ENCODE data around the gene ENG.

DNA sequence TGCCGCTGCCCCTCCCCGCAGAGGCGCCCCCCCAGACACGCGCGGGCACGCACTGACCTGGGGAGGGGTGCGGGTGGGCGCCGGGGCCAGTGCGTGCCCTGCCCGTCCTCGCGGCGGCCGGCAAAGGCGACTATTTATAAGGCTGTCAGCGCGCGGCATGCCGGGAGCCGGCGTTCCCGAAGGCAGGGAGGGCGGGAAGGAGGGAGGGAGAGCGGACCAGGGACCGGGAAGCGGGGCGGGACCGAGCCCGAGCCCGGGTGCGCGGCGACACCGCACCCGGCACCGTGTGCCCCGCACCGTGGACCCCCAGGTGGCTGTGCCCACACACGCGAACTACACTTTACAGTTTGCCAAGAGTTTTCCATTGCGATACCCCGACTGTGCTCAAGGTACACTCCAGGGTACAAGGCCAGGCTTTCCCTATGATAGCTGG, 23.1 kb upstream of the ENG start, which contains the start of gene AK1:
- TF ChIP-seq, protein P1, sequence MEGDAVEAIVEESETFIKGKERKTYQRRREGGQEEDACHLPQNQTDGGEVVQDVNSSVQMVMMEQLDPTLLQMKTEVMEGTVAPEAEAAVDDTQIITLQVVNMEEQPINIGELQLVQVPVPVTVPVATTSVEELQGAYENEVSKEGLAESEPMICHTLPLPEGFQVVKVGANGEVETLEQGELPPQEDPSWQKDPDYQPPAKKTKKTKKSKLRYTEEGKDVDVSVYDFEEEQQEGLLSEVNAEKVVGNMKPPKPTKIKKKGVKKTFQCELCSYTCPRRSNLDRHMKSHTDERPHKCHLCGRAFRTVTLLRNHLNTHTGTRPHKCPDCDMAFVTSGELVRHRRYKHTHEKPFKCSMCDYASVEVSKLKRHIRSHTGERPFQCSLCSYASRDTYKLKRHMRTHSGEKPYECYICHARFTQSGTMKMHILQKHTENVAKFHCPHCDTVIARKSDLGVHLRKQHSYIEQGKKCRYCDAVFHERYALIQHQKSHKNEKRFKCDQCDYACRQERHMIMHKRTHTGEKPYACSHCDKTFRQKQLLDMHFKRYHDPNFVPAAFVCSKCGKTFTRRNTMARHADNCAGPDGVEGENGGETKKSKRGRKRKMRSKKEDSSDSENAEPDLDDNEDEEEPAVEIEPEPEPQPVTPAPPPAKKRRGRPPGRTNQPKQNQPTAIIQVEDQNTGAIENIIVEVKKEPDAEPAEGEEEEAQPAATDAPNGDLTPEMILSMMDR (IDR thresholded peaks at IDR 0.05) = no peak
- TF ChIP-seq POLR2A (IDR thresholded peaks at IDR 0.05) = peak in 1 of 2 donors; percentile 86
